HG03066 (cell line): ENCODE data around the gene CLDN9.

Experiments used
- ATAC-seq: cut with Tn5 transposase; IDR thresholded peaks from one replicate; pipeline ENCODE4 v1.9.1; 2021; ENCODE audit warnings: low read depth; ENCODE audit not compliant: unreplicated experiment

CLDN9 gene

DNA sequence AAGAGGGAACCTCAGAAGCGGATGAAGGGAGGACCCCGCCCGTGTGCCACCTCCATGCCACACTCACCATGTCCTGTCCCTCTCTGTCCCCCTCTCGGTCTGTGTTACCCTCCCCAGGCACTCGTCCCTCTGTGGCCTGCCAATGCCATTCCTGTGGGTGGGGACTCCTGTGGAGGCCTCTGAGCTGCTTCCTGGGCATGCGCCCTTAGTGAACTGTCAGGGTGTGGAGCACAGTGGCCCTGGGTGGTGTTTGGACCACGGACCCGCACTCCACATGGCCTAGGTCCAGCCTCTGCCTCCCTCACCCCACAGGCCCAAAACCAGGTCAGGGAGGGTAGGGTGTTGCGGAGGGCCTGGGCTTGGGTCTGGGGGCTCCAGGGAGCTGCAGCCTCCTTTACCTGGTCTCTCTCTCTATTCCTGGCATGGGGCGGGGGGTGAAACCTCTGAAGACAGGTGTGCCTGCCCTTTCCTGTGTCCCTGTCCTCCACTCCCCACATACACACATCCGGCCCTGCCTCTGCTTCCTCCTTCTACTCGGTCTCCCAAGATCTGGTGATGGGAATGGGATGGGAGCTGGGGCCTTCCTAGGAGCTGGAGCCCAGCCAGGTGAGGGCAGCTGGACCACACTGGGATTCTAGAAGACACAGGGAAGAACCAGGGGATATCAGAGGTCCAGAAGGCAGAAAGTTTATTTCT, 21.0 kb upstream of the CLDN9 start:
- no peak for ATAC-seq

DNA sequence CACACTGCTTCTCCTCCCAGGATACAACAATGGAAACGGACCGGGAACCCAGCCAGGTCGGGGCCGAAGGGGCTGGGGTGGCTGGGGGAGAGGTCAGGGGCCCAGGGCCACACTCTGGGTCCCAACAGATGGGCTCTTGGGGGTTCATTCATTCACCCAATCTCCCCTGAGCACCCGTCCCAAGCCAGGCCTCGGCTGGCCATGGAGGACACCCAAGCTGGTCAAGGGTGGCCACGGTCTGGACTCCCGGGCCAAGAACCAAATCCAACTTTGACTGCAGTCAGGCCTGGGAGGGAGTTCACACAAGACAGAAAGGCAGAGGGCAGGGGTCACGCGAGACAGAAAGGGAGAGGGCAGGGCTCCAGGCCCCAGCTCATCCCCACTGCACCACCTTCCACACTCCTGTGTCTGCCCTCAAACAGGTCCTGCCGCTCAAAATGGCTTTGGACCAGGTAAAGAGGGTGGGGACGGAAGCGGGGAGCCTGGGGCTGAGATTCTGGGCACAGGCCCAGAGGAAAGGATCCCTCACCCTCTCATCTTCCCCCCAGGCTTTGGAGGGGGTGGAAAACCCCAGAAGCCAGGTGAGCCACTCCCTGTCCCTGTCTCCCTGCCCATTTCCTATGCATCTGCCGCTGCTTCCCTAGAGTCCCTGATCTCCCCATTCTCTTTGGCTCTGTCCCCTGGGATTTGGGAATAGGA, 20.2 kb upstream of the CLDN9 start:
- no peak for ATAC-seq

DNA sequence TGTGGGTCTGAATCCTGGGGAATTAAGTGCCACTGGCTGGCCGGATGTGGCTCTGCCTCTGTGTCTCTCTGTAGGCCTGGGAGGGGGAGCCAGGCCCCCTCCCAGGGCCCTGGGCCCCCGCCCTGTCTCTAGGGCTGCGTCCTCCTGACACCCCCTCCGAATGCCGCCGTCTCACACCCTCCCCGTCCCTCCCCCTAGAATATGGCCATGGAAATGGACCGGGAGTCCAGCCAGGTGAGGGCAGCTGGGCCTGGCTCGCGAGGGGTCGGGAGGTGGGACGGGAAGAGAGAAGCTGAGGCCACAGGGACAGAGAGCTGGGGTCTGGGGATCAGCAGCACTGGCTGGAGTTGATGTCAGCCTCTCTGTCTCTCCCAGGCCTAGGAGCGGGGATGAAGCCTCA, 16.4 kb upstream of the CLDN9 start:
- no peak for ATAC-seq

DNA sequence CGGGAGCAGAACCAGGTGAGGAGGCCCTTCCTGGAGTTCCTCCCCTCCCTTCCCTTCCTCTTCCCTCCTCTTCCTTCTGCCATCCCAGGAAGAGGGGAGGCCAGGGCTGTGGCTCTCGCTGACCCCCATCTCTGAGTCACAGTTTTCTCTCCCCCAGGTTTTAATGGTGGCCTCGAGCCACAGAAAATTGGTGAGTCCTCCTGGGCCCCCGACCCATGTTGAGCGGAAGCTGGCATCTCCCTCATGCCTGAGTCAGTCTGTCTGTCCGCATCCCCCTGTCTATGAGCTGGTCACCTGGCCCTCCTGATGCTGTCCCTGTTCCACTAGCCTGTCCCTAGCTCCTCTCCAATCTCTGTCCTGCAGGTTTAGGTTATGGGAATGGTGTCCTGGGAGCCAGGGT, 12.8 kb upstream of the CLDN9 start:
- no peak for ATAC-seq

DNA sequence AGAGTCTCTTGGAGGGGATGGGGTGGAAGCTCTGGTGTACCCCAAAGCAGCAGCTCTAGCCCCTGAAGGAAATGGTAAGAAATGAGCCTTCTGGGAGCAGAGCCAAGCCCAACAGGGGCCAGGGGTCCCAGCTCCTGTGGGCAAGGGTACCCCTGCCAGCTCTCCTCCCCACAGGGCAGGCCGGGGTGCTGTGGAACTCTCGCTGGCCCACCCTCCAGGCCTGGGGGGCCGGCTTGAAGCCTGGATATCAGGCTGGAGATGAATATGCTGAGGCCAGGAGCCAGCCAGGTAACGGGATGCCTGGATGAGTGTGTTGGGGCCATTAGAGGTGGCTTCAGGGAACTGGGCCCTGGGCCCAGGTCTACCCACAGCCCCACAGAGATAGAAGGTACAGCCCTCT, 12.2 kb upstream of the CLDN9 start:
- no peak for ATAC-seq

DNA sequence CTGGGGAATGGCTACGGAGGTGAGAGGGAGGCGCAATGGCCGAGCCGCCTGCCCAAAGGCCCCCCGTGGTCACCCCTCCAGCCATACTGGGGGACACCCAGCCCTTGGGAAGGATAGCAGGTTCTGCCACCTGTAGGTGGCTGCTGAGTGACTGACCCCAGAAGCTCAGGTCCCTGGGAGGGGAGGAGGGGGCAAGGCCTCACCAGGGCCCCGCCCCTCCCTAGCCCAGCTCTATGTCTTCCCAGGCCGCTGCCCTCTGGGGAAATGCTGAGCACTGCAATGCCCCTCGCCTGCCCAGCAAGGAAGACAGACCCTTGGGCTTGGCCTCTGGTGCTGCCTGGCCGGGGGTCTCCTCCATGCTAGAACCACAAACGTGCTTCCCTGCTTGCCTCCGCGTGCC, 11.4 kb upstream of the CLDN9 start:
- ATAC-seq, result no peak

DNA sequence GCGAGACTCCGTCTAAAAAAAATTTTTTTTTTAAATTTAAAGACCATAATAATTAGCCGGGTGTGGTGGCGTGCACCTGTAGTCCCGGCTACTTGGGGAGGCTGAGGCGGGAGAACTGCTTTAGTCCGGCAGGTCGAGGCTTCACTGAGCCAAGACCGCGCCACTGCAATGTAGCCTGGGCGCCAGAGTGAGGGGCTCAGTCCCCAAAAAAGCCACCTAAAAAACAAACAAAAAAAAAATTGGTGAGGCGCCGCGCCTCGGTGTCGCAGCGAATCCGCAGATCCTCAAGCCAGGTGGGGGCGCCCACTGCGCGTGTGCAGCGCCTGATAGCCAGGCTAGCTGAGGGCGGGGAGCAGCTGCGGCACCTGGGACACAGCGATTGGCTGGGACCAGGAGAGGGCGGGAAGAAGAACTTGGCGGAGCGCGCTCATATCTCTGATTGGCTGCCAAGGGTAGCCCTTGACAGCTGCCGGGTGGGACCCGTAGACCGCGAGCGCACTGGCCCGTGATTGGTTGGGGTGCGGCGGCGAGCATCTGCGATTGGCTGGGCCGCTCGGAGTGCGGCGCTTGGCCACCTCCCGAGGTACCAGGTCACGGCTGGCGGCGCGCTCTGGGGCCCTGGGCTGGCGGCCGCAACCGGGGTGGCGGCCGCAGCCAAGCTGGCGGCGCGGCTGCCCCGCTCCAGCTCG, 9.0 kb upstream of the CLDN9 start:
- peak; percentile 99 for ATAC-seq

DNA sequence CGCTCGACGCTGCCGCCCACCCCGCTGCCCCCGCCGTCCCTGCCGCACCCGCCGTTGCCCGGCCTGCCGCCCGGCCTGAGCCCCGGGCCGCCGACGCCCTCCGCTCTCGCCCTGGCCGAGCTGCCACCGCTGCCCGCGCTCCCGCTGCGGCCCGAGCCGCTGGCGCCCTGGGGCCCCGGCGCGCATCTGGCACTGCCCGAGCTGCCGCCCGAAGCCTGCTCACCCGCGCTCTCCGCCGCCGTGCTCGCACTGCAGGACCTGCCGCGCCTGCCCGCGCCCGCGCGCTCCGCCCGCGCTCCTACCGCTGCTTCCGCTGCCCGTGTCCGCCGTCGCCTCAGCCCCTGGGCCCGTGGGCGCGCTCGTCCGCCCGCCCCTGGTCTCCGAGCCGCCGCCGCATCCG, 8.4 kb upstream of the CLDN9 start:
- no peak for ATAC-seq

DNA sequence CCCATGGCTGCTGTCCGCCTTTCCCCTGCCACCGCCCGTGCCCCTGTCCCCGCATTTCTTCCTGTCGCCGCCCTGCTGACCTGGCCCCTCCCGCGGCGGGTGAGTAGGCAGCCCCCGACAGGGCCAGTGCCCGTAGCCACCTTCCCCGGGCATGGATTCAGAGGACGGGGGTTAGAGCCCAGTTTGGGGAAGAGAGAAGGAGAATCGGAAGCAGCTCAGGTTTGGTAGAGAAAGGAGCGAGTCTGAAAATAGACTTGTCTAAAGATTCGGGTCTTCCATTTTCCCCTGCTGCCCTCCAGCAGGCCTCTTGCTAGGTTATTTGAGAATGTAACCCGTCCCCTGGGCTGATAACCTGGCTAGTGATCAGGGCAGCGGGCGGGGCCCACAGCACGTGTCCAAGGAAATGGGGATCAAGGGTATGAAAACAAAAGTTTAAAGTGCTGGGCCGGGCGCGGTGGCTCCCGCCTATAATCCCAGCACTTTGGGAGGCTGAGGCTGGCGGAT, 7.9 kb upstream of the CLDN9 start:
- ATAC-seq, result no peak

DNA sequence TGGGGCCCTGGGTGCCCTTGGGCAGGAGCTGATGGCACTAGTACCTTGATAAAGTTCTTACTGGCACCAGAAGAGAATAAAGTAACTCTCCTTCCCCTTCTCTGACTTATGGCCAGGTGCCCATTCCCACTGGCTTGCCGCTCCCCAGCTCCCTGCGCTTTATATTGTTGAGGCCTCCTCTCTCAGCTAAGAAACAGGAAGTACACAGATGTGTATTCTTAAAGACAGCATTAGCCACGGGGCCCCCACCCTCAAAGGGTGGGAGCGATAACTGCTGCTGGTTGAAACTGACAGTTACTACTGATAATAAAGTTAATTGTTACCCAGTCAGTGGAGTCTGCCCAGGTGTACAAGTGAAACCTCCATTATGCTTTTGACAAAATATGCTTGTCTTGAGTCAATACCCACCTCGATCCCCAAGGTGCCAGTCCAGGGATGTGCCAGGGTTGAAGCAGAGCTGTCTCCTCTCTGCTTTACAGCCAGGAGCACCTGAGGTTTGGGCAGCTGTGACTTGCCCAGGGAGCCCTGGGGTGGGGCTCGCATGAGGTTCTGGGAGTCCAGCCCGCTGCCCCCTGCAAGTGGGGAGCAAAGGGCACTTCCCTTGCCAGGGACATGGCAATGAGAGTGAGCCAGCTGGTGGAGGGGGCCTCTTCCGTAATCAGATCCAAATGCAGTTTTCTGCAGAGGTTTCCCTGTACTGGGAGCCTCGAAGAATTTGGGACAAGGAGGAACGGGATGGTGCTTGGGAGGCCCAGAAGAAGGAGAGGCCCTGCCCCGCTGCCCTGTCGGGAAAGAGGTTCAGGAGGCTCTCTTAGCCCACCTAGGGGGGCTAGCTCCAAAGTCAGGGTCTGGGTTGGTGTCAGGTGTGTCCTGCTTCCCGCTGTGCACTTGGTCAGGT, 5.4 kb upstream of the CLDN9 start:
- ATAC-seq, result no peak

DNA sequence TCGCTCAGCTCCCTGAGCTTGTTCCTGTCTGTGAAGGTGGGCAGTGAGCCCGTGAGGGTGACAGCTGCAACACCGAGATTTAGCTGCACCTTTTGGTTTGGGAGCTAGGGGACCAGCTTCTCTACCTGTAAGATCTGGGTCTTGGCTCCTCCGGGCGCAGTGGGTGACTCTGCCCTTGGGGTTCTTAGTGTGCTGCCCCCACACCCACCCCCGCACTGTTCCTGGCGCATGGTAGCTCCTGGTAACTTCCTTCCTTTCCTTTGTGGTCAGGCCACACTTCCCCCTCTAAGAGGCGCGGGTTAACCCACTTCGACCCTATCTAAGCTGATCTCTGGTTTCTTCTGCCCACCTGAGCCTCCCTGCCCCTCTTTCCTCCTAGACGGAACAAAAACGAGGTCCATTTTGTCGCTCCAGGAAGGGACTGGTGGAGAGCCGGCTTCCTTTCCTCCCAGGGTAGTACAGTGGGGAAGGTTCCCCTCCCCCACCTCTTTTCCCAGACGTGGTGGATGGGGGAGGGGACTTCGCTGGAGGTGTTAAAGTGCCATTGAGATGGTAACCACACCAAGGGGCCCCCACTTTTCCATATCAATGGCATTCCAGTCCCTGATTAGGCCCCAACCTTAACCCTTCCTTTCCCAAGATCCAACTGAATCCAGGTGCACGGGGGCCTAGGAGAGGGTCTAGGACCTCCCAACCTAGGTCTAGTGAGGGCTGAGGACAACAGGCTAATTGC, 4.6 kb upstream of the CLDN9 start:
- ATAC-seq, result no peak

DNA sequence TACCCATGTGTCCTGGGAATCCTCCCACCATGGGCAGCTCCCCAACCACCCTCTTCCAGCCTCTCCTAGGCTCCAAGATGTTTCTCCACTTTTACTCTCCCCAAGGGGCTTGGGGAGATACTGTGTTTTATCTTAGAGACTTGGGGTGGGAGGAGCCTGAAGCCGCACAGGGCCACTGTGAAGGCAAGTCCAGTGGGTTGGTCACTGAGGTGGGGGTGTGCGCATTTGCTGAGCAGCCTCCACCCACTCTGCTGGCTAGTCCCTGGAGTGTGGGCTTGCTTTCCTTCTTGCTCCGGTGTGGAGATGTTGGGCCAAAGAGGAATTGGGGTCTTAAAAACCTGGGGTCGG, 4.1 kb upstream of the CLDN9 start:
- no peak for ATAC-seq

DNA sequence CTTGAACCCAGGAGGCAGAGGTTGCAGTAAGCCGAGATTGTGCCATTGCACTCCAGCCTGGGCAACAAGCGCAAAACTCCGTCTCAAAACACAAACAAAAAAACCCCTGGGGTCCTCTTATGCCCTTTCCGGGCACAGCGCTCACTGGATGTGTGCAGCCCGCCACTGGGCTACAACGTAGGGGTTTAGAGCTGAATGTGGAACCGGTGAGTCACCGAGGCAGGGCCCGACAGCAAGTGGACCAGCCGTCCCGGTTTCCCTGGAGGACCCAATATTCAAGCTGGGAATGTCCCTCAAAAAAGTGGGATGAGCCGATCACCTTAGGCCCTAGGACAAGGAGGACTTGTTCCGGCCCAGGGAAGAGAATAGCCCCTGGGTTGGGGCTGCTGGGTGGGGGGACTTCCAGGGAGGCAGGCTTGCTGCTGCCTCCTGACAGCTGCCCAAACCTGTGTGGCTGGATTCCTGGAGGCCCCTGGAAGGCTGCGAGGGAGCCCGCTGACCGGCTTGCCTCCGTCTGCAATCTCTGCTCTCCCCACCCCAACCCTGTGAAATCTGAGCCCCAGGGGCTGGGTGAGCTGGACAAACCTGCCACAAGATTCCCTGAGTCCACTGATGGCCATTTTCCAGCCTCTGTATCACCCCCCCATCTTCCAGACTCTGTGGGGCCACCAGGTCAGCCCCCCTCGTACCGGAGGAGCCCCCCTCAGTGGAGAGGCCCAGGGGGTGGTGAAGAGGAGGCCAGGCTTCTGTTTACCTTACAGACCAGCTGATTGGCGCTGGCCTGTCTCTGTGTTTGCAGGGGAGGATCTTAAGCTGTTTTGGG, 2.9 kb upstream of the CLDN9 start:
- ATAC-seq, result no peak

DNA sequence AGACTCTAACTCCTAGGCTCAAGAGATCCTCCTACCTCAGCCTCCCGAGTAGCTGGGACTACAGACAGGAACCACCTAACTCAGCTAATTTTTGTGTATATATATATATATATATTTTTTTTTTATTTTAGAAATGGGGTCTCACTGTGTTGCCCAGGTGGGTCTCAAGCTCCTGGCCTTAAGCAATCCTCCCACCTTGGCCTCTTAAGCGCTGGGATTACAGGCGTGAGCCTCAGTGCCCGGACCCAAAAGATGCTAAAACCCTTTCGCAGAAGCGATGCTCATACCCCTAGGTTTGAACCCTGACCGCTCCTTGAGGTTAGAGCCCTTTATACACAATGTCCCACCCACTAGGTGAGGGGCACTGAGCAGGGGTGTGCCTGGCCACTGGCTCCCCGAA, 2.2 kb upstream of the CLDN9 start:
- ATAC-seq, result no peak

DNA sequence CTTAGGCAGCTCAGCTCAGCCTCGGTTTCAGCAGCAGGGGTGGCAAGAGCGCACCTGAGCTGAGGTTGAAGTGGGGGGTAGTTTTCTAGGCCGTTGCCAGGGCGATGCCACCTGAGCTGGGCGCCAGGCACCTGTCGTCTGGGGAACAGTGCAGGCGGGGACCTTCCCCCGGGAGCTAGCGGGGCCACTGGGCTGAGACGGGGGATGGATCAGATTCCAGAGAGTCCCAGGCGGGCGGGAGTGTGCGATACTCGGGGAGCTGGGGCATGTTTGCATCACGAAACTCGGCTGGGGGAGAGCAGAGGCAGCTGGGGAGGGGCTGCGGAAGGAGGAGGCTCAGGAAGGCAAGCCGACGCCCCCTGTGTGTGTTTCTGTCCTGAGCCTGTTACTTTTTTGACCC, 477 bp upstream of the CLDN9 start:
- ATAC-seq, result no peak

DNA sequence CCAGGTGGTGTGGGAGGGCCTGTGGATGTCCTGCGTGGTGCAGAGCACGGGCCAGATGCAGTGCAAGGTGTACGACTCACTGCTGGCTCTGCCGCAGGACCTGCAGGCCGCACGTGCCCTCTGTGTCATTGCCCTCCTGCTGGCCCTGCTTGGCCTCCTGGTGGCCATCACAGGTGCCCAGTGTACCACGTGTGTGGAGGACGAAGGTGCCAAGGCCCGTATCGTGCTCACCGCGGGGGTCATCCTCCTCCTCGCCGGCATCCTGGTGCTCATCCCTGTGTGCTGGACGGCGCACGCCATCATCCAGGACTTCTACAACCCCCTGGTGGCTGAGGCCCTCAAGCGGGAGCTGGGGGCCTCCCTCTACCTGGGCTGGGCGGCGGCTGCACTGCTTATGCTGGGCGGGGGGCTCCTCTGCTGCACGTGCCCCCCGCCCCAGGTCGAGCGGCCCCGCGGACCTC, 798 bp downstream of the CLDN9 start:
- no peak for ATAC-seq

DNA sequence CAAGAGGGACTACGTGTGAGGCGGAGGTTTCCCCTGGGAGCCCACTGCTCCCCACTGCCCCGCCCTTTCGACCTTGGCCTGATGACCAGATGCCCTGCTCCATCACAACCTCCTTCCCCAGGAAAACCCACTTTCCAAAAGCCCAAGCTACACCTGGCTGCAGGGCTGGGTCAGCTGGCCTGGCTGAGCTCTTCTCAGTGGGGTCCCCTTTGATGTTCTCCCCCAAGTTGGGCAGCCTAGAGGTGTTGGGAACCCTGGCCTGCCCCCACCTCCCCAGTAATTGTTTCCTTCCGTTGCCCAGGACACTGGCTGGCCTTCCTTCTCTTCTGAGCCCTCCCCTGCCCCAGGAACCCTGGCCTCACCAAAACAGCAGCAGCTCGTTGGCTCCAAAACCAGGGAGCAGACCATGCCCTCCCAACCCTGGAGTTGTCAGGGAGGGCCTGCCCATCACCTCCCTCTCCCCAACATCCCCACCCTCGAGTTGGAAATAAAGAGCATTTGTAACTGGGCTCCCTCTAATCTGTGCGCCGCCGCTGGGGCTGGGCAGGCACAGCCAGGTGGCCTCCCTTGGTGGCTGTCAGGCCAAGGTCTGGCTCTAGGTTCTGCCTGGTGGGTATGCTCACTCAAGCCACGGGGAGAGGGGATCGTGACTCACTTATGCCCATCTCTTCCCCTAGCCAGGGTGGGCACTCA, 1.4 kb downstream of the CLDN9 start:
- no peak for ATAC-seq

DNA sequence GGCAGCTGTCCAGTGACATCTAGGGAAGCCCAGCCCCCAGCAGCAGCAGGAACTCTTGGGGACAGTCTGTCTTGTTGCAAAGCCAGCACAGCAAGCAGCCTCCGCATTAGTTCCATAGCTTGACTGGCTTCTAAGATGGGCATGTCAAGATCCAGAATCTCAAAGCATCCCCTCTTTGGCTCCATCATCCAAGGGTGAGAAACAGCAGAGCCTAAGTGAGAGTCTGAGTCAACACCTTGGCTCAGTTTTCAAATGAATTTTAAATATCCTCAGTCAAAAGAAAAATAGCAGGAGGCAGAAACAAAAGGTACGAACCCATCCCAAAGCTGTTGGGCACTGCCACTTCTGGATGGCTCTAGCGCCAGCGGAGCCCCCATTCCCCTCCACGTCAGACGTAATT, 2.2 kb downstream of the CLDN9 start:
- ATAC-seq, result no peak
